ENCODE data around the gene DMRTC1.
"Not testable (repeated sequence)": the region's sequence is repeated elsewhere in the genome, so short reads cannot be mapped to it uniquely, and the experiment has no call there.

DMRTC1 gene

DNA sequence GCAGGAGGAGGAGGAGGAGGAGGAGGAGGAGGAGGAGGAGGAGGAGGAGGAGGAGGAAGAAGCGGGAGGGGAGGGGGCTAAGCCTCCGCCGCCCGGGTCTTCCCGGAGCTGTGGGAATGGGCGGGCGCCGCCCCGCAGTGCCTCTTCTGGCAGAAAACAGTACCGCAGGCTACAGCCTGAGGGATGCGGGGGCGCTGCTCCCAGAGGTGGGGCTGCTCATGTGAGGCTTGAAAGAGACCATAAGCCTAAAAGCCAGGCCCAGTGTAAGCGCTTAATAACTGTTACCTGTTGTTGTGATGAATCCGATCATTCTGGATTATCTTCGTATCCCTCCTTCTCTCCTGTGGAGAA lies at the start of gene DMRTC1:
TSS of gene DMRTC1 (minus strand) at position 19 of the 351 bp plus-strand sequence. CDS start 68,143 bp downstream, outside the sequence.
- not testable (repeated sequence) for DNase-seq (ENCODE audit: low read depth)

DNA sequence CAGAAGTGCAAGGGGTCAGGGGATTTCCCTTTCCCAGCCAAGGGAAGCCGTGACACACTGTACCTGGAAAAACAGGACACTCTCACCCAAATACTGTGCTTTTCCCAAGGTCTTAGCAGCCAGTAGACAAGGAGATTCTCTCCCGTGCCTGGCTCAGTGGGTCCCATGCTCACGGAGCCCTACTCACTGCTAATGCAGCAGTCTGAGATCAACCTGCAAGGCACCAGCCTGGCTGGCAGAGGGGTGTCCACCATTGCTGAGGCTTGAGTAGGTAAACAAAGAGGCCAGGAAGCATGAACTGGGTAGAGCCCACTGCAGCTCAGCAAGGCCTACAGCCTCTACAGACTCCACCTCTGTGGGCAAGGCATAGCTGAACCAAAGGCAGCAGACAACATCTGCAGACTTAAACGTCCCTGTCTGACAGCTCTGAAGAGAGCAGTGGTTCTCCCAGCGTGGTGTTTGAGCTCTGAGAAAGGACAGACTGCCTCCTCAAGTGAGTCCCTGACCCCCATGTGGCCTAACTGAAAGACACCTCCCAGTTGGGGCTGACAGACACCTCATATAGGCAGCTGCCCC lies 37.3 kb upstream of the DMRTC1 start:
- not testable (repeated sequence) for DNase-seq (ENCODE audit: low read depth)

DNA sequence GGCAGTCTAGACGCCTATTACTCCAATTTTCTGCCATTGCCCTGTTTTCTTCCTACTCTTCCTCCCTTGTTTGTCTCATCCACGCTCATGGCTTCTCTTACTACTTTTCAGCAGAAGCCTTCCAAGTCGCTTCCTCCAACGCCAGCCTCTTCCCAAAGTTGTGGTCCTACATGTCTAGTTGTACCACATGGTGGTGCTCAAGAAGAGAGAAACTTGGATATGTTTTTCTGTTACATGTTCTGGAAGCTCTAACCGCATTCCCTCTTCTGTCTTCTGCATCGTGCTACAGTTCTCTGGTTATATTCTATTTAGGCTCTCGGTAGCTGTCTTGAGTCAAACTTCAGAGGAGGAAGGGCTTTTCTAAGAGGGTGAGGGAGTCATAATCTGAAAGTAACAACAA lies 31.2 kb upstream of the DMRTC1 start:
- DNase-seq (ENCODE audit: low read depth): not testable (repeated sequence)

DNA sequence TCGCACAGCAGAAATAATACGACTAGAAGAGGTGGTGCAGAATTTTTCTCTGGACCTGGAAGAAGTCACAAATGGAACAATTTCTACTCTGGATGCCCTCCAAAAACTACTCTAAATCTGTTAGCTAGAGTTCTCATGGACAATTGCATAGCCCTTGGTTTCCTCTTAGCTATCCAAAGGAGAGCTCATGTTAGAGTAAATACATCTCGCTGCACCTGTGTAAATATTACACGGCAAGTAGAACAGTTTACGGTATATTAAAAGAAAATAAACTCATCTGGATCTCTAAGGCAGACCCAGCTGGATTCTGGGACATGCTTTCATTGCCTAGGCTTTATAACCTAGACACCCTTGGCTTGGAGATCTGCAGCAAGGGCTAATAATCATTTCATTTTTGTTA lies 28.2 kb upstream of the DMRTC1 start:
- DNase-seq (ENCODE audit: low read depth): not testable (repeated sequence)

- DNase-seq (ENCODE audit: low read depth): not testable (repeated sequence)
These were observed 16.3 kb upstream of the DMRTC1 start for GRCh38 chrX:72959971-72960370.

DNA sequence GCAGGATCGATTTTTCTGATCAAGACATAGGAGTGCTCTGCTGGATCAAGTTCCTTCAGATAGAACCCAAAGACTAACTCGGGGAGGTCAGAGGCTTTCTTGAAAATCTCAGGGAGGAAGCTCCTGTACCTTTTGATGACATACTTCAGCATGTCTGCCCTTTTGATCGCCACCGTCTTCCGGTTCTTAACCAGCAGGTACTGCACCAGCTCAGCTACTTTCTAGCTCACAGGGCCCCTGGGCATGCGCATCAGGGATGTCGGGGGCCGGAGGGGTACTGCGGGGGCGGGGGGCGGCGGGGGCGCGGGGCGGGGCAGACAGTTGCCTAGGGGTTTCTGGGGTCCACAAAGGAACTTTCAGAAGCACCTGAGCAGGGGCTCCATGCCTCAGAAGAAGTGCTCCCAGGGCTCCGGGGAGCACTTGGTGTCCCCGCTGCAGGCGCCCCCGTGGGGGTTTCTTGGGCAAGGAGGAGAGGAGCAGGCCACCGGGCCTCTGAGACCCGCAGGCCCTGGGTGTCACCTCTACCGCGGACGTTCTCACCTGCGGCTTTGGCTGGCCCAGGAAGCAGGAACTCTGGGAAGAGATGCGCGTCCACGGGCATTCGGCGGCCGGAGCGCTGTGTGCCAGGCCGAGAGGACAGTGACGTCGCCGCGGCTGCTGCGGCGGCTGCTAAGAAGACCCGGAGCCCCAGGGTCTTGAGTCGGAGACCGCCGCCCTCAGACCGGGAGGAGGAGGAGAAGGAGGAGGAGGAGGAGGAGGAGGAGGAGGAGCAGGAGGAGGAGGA lies 410 bp downstream of the DMRTC1 start:
- DNase-seq (ENCODE audit: low read depth): not testable (repeated sequence)

DNA sequence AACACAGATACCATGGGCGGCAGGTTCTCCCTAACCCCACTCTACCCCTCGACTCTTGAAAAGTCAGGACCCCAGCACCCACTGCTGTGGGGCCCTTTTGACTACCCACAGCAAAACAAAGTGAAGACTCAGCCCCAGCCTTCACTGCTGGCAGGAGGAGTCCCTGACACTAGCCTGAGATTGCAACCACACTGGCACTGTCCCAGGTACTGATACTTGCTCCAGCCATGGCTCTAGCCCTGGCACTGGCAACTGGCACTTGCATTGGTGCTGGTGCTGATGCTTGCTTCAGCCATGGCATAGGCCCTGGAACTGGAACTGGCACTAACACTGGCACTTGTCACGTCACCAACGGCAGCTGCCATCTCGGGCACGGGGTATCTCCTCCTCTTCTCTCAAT lies 1.4 kb downstream of the DMRTC1 start:
- not testable (repeated sequence) for DNase-seq (ENCODE audit: low read depth)

- not testable (repeated sequence) for DNase-seq (ENCODE audit: low read depth)
These were observed 5.7 kb downstream of the DMRTC1 start, which contains the start of gene FAM236A for GRCh38 chrX:72937906-72938305. Gene FAM236A, plus strand, starts transcription at chrX:72938206. Its CDS starts 57 bp downstream, at chrX:72938263.

DNA sequence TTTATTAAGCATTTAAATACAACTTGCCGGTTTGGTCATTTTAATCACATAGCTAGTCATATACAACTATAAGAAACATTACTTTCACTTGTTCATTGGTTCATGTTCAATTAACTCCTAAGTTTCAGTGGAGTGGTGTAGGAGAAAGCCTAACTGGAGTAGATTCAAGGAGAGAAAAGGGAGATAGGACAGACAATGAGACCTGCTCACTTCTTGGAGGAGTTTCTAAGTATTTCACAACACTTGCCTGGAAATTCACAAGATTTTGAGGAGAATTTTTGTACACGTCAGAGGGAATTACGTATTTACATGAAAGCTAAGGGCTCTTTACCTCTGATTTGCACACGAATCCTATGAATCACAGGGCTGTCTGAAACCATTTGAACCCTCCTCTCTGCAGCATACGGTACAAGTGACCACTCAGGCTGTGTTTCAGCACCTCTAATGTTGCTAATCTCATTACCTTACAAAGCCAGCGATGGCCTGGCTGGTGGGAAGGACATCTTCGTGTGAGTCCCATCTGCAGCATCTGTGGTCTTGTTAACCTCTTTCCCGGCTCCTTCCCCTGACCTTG lies 6.7 kb downstream of the DMRTC1 start:
- DNase-seq (ENCODE audit: low read depth): not testable (repeated sequence)

DNA sequence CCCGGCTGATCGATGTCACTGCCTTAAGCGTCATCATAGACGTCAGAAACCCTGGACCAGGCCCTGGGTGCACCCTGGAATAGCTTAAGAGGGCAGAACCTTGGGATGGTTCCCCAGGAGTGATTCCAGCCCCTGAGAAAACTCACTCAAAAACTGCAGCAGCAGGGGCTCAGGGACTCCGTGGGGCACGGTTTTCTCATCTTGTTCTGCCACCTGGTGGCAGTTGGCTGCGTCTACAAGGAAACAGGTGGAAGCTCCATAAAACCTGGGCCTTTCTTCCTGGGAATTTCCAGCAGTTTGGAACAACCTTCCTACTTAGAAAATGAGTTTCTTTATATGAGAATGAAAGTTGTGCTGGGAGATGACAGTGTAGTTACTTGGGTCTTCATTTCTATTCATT lies 7.2 kb downstream of the DMRTC1 start:
- not testable (repeated sequence) for DNase-seq (ENCODE audit: low read depth)

DNA sequence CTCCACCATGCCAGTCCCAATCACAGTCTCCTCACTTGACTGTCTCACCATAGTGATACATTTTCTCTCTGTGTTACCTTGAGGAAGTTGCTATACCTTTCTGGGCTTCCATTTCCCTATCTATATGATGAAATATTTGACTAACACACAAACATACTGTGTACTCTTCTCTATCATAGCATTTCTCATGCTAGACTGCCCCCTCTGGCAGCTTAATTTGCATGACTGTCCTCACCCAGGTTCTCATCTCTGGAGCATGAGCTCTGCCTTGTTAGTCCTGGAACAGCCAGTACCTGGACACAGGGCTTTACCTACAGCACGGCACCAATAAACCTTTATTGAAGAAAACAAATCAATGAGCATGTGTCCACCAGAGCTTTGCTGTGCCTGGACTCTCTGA lies 11.4 kb downstream of the DMRTC1 start:
- not testable (repeated sequence) for DNase-seq (ENCODE audit: low read depth)

DNA sequence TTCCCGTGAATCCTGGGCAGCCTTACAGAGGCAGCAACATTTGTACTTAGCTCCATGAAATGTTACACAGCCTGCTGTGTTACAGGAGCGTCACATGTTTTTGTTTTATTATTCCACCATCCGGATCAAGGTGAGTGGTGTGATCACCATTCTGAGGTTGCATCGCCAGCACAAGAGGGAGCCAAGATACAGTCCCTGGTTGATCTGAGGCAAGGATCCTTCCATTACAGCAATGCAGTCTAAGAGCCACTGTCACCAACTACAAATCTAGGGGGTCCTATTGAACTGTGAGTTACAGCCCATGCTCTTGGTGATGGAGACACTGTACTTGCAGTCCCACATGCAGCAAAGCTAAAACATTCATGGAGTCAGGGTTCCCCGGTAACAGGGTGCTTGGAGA lies 27.5 kb downstream of the DMRTC1 start:
- not testable (repeated sequence) for DNase-seq (ENCODE audit: low read depth)

DNA sequence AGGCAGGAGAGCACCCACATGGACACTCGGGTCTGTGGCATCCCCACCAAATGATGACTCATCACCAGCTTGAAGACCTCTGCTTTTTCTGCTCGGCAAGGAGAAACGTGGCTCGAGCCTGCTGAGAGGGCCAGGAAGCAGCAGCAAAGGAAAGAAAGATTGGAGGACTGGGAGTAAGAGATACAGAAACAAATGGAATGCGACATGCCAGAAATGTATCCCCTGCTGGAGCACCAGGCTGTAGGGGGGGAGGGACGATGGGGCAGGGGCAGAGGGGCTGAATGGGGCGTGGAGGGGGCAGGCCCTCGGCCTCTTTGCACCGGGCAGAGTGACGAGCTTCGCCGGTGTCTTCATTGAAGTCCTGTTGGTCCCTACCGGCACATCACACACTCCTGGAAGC lies 31.3 kb downstream of the DMRTC1 start, which contains the start of gene FAM236C:
TSS of gene FAM236C (plus strand) at position 301 of the 400 bp plus-strand sequence. CDS start 100 bp downstream, outside the sequence.
- not testable (repeated sequence) for DNase-seq (ENCODE audit: low read depth)

DNA sequence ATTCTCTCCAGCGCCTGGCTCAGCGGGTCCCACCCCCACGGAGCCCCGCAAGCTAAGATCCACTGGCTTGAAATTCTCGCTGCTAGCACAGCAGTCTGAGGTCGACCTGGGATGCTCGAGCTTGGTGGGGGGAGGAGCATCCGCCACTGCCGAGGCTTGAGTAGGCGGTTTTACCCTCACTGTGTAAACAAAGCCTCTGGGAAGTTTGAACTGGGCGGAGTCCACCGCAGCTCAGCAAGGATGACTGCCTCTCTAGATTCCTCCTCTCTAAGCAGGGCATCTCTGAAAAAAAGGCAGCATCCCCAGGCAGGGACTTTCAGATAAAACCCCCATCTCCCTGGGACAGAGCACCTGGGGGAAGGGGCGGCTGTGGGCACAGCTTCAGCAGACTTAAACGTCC lies 53.9 kb downstream of the DMRTC1 start:
- DNase-seq (ENCODE audit: low read depth): not testable (repeated sequence)

GRCh38 chrX:72882898-72883297 lies 60.7 kb downstream of the DMRTC1 start:
- DNase-seq (ENCODE audit: low read depth): not testable (repeated sequence)

- DNase-seq (ENCODE audit: low read depth): not testable (repeated sequence)
These were observed 106.1 kb downstream of the DMRTC1 start for GRCh38 chrX:72837532-72837931.

- DNase-seq (ENCODE audit: low read depth): not testable (repeated sequence)
These were observed 112.9 kb downstream of the DMRTC1 start for GRCh38 chrX:72830701-72831100.
